Omental fat pad (tissue), 4 donors: ENCODE measurements around the gene ADAP1. TPM values are rescaled to one million over a fixed set of nuclear protein-coding genes. Genes with fewer than 3 reads are reported as not detected.
"Not testable (repeated sequence)": the region's sequence is repeated elsewhere in the genome, so short reads cannot be mapped to it uniquely, and the experiment has no call there.

Experiments used
- ATAC-seq: fragments of 150-250 bp; one replicate; pipeline ENCODE4 v1.9.1; 2016; ENCODE audit warnings: mild to moderate bottlenecking, moderate library complexity; ENCODE audit not compliant: low FRiP score
- DNase-seq: peaks from one replicate; pipeline ENCODE4 v3.0.0-alpha.2; 2019; ENCODE audit warnings: low spot score
- total RNA-seq, 4 donors: library from RNA; depleted of rRNA; stranded (reverse); fragments of >200 nt; gene quantifications; one replicate each; pipeline ENCODE4 v1.1.0, GENCODE V29; 2016
- TF ChIP-seq, protein P1 (sequence below), 3 donors: fragments of 450-650 bp; IDR thresholded peaks; one replicate each; pipeline ENCODE4 v1.5.1; 2016 to 2017; ENCODE audit warnings: antibody characterized with exemption in 3 of 3, mild to moderate bottlenecking in 3 of 3, moderate library complexity in 2 of 3

ADAP1 gene
- total RNA-seq, 4 donors from 2014 or later: 6.7 to 21.7 (median 14.4) TPM

GRCh38 chr7:875051-875450, 79.4 kb downstream of the ADAP1 start:
- no peak for DNase-seq
- TF ChIP-seq, protein P1, sequence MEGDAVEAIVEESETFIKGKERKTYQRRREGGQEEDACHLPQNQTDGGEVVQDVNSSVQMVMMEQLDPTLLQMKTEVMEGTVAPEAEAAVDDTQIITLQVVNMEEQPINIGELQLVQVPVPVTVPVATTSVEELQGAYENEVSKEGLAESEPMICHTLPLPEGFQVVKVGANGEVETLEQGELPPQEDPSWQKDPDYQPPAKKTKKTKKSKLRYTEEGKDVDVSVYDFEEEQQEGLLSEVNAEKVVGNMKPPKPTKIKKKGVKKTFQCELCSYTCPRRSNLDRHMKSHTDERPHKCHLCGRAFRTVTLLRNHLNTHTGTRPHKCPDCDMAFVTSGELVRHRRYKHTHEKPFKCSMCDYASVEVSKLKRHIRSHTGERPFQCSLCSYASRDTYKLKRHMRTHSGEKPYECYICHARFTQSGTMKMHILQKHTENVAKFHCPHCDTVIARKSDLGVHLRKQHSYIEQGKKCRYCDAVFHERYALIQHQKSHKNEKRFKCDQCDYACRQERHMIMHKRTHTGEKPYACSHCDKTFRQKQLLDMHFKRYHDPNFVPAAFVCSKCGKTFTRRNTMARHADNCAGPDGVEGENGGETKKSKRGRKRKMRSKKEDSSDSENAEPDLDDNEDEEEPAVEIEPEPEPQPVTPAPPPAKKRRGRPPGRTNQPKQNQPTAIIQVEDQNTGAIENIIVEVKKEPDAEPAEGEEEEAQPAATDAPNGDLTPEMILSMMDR (IDR thresholded peaks at IDR 0.05): no peak
- no peak for ATAC-seq

DNA sequence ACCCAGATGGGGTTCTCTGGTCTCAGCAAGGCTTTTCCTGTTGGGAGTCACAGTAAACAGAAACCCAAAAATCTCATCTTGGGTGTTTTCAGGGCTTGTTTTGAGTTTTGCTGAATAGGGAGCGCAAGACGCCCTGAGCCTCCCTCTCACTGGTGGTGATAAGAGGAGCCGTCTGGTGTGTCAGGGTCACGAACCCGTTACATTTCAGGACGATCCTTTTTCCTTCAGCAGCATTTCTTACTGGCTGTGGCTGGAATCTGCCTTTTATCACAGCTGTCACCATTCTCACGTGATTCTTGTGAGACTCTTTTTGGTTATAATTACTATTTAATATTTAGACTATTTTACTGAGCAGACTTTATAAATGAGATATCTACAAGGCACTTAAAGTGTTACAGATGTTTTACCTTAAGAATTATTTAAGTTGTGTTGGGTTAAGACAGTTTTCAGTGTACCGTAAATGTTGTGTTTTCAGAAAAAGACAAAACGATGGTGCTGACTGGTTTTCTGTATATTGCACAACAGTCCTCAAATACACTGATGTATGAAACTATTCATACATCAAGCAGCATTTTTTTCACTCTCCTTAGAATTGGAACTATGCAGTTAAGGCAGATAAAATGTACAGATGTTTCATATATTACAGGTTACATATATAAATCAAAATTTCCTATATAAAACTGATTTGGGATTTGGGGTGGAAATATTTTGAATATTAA, 80.3 kb downstream of the ADAP1 start:
- ATAC-seq (no peak), DNase-seq (no peak)
- TF ChIP-seq, protein P1 (IDR thresholded peaks at IDR 0.05): no peak

- DNase-seq (peak; percentile 52), ATAC-seq (peak; percentile 50)
- TF ChIP-seq, protein P1 (IDR thresholded peaks at IDR 0.05): peak in 2 of 3 donors; percentile 27 to 91
These were observed 81.0 kb downstream of the ADAP1 start for GRCh38 chr7:873367-874002.

- not testable (repeated sequence) for DNase-seq, ATAC-seq
These were observed 81.8 kb downstream of the ADAP1 start for GRCh38 chr7:872685-873084.

GRCh38 chr7:871900-872537, 82.5 kb downstream of the ADAP1 start:
- DNase-seq (no peak), ATAC-seq (no peak)
- TF ChIP-seq, protein P1 (IDR thresholded peaks at IDR 0.05): no peak

GRCh38 chr7:869348-869747, 85.1 kb downstream of the ADAP1 start:
- TF ChIP-seq, protein P1 (IDR thresholded peaks at IDR 0.05): no peak
- DNase-seq (no peak), ATAC-seq (no peak)

GRCh38 chr7:868189-868486, 86.3 kb downstream of the ADAP1 start:
- DNase-seq (no peak), ATAC-seq (no peak)
- TF ChIP-seq, protein P1 (IDR thresholded peaks at IDR 0.05): no peak
